GM18951 (cell line): Measurements from ENCODE around the gene ELL.

Source experiments
- POLR2A ChIP-seq: IDR thresholded peaks from 4 replicates; pipeline ENCODE4 v1.6.1; 2011; ENCODE audit warnings: mild to moderate bottlenecking; ENCODE audit not compliant: insufficient read length, insufficient read depth; ENCODE audit errors: extremely low read depth
- in situ Hi-C: fragments of 300-500 bp; cut with MboI; formaldehyde crosslinking; loops from one replicate; pipeline ENCODE4 v1.12.0; 2022; ENCODE audit warnings: low sequenced_read_pairs, mixed read lengths, inconsistent platforms; ENCODE audit not compliant: unreplicated experiment

Gene ELL

GRCh38 chr19:18453269-18454024 lies 68.4 kb downstream of the ELL start:
- no peak for TF ChIP-seq POLR2A
- in situ Hi-C loops, result no loop called here

- in situ Hi-C loops, result no loop called here
Measured at GRCh38 chr19:18452386-18452785, 69.5 kb downstream of the ELL start.

GRCh38 chr19:18450931-18451836 lies 70.7 kb downstream of the ELL start:
- in situ Hi-C loops, result no loop called here
- no peak for TF ChIP-seq POLR2A

More at GRCh38 chr19:18452386-18452785, 69.5 kb downstream of the ELL start:
- no peak for TF ChIP-seq POLR2A

- no peak for TF ChIP-seq POLR2A
- in situ Hi-C loops, result no loop called here
Measured at GRCh38 chr19:18450021-18450930, 71.6 kb downstream of the ELL start.

- in situ Hi-C loops, result no loop called here
- TF ChIP-seq POLR2A, result no peak
Measured at GRCh38 chr19:18449552-18449951, 72.3 kb downstream of the ELL start.

GRCh38 chr19:18446811-18447359 lies 75.0 kb downstream of the ELL start:
- in situ Hi-C loops, result no loop called here
- no peak for TF ChIP-seq POLR2A

- no peak for TF ChIP-seq POLR2A
- in situ Hi-C loops, result no loop called here
Measured at GRCh38 chr19:18446145-18446810, 75.6 kb downstream of the ELL start.

- in situ Hi-C loops, result no loop called here
- TF ChIP-seq POLR2A, result no peak
Measured at GRCh38 chr19:18445262-18445948, 76.5 kb downstream of the ELL start.

GRCh38 chr19:18444513-18444912 lies 77.4 kb downstream of the ELL start:
- in situ Hi-C loops, result no loop called here
- TF ChIP-seq POLR2A, result no peak

- no peak for TF ChIP-seq POLR2A
- in situ Hi-C loops, result no loop called here
Measured at GRCh38 chr19:18443831-18444230, 78.0 kb downstream of the ELL start.

GRCh38 chr19:18443406-18443805 lies 78.5 kb downstream of the ELL start:
- in situ Hi-C loops, result no loop called here
- no peak for TF ChIP-seq POLR2A
